ENCODE data around the gene GRIN2C.
"Not testable (repeated sequence)": the region's sequence is repeated elsewhere in the genome, so short reads cannot be mapped to it uniquely, and the experiment has no call there.

GRIN2C gene

GRCh38 chr17:74878658-74879057 is 19.0 kb upstream of the GRIN2C start:
- DNase-seq = no peak

DNA sequence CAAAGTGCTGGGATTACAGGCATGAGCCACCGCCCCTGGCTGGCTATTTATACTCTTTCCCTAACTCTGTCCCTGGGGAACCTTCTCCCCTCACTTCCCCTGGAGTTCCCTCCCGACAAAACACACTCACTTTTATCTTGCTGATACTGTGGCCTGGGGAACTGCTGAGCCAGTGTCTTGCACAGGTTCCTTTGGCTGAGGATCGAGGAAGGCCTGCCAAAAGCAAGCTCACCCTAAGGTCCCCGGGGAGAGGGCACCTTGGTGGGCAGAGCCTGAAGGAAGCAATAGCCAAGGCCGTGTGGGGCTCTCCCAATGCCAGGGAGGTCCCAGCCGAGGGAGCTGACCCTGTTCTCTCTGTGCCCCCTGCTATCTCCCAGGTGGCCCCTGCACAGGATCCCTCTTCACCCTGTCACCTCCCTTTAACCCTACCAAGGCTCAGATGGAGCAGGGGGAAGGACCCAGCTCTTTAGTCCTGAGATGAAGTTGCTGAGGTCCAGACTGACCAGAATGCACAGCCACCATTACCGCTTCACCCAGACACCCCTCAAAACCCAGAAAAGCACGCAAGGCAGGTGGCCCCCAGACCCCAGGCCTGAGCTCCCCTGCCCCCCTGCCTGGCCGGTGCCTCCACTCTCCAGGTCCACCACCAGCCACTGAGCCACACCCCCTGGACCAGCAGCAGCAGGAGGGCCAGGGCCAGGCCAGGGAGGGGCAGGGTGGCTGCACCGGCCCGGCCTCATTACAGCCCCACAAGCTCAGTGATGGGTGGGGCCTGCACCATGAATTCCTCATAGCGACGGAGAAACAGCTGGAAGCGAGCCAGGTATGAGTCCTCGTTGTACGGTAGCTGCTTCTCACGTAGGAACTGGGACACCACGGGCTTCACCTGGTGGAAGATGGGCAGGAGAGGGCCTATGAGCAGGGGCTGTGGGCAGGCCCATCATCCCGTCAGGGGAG is 18.2 kb upstream of the GRIN2C start:
- no peak for DNase-seq

GRCh38 chr17:74875977-74876593 is 16.4 kb upstream of the GRIN2C start:
- DNase-seq = no peak

- no peak for DNase-seq
Observed at GRCh38 chr17:74875155-74875976, 15.7 kb upstream of the GRIN2C start.

DNA sequence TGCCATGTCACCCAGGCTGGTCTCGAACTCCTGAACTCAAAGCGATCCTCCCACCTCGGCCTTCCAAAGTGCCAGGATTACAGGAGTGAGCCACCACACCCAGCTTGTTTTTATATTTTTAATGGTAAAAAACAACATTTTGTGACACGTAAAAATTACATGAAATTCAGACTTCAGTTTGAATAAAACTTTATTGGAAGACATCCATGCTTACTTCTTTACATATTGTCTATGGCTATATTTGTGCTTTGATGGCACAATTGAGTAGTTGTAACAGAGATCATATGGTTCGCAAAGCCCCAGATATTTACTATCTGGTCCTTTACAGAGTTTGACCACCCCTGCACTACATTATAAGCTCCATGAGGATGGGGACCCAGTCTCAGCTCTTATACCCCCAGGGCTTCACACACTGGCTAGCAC is 14.9 kb upstream of the GRIN2C start:
- DNase-seq = no peak

DNA sequence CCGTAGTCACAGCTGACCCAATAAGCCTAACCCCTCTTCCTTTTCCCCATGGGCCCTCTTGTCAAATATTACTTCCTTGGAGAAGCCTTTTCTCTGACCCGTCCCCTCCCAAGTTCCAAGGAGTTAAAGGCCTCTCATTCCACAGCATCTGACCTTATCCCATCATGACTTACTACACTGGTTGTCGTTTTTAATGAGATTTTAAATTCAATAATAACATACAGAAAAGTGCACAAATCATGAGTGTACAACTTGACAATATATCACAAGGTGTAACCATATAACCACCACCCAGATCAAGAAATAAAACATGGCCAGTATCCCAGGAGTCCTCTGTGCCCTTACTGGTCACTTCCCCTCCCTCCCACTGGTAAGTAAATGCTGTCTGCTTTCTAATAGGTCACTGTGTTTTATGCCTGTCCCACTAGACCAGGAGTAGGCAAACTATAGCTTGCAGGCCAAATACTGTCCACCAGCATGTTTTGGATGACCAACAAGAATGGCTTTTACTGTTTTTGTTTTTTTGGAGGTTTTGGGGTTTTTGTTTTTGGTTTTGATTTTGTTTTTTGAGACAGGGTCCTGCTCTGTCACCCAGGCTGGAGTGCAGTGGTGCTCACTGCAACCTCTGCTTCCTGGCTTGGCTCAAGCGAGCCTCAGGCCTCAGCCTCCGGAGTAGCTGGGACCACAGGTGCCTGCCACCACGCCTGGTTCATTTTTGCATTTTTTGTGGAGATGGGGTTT is 14.4 kb upstream of the GRIN2C start:
- peak; percentile 52 to 58 for DNase-seq

DNA sequence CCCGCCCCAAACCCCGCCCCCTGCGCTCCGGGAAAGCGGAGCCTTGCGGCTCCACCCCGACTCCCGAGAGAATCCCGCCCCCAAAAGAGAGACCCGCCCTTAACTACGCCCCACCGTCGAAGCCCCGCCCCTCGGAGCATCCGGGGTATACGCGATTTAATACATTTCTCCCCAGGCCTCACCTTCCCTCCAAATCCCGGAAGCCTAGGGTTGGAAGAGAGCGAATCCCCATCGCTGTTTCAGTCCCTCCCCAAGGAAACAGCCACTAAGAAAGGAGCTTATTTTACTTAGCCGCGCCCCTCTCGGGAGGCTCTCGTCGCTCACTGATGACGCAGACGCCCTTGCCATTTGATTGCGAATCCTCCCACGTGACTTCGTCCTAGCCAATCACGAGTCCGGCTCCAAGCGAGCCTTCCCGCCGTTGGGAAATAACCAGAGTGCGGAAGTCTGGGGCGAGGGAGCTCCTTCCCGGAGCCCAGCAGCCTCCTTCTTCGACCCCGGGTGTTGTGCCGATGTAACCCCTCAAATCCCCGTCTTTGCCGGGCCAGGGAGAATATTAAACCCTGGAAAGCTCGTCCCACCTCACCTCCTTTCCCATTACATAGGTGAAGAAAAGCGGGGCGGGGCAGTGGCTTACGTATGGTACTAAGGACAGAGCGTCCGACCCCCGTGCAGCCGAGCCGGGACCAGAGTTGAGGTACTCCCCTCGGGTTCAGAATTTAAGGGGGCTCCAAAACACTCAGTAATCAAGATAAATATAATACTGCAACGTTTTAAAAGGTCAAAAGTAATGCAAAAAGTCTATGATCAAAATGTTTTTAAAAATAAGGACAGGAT is 13.6 kb upstream of the GRIN2C start:
- peak; percentile 100 for DNase-seq

GRCh38 chr17:74872313-74873036 is 12.8 kb upstream of the GRIN2C start, which contains the start of gene FDXR:
TSS of gene FDXR (minus strand) at chr17:74872994. CDS start at chr17:74872944, 50 bp downstream.
- DNase-seq = no peak

- DNase-seq = no peak
Observed at GRCh38 chr17:74871356-74872076, 11.8 kb upstream of the GRIN2C start.

GRCh38 chr17:74870512-74870911 is 10.8 kb upstream of the GRIN2C start:
- DNase-seq = no peak

DNA sequence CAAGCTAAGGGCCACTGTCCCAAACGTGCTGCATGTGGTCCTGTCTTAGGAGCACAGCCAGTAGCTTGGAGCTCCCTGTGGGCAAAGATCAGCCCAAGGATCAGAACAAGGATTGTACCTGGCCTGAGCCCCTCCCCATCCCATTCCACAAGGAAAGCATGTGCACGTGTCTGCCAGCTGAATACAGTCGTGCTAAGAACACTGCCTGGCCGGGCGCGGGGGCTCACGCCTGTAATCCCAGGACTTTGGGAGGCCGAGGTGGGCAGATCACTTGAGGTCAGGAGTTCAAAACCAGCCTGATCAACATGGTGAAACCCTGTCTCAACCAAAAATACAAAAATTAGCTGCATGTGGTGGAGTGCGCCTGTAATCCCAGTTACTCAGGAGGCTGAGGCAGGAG is 10.3 kb upstream of the GRIN2C start:
- not testable (repeated sequence) for DNase-seq

- no peak for DNase-seq
Observed at GRCh38 chr17:74868908-74869255, 9.2 kb upstream of the GRIN2C start.

DNA sequence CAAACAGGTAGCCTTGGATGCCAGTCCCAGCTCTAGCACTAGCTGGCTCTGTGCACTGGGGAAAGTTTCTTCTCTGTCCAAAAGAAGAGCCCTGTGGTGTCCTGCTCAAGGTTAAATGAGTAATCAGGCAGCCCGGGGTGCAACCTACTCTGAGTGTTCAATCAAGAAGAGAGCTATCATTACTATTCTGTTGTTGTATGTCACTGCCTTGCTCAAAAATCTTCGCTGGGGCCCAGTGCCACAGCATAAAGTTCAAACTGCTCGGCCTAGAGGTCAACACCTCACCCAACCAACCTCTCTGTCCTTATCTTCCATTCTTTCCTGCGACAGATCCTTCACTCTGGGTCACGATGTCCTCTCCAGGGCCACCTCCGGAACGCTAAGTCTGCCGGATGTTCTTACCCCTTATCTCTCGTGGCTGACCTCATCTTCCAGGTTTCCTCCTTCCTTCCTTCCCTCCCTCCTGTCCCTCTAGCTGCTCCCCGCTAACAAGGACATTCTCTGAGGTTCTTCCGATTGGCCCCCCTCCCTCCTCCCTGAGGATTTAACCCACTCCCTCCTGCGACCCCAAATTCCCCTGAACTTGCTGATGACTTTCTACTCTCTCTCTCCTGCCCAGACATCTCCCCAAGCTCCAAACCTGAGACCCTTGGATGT is 8.7 kb upstream of the GRIN2C start:
- DNase-seq = no peak

- no peak for DNase-seq
Observed at GRCh38 chr17:74866198-74866835, 6.6 kb upstream of the GRIN2C start.

- DNase-seq = no peak
Observed at GRCh38 chr17:74865504-74866197, 6.0 kb upstream of the GRIN2C start.

DNA sequence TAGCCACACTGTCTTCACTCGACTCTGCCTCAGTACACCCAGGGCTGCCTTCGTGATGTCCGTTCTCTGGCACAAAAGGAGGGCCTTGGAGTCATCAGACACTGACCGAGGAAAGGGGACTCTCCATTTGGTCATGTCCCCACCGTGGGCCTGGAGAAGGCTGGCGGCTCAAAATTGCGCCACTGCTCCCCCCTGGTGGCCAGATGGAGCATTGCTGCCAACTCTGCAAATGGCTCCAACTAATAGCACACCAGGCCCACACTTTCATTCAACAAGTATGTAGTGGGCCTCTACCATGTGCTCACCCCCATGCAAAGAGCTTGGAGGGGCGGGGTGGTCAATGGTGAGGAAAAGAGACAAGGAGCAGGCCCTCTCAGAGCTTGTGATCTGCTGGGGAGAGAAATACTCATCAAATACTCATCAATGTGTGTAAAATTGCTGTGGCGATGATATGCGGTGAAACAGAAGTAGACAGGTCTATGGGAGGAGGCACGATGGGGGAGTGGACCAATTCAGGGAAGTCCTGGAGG is 5.2 kb upstream of the GRIN2C start:
- peak; percentile 69 to 76 for DNase-seq

GRCh38 chr17:74864297-74864865 is 4.7 kb upstream of the GRIN2C start:
- DNase-seq = no peak
